Measurements from ENCODE around the gene SURF4.
"Not testable (repeated sequence)": the region's sequence is repeated elsewhere in the genome, so short reads cannot be mapped to it uniquely, and the experiment has no call there.

The SURF4 gene

DNA sequence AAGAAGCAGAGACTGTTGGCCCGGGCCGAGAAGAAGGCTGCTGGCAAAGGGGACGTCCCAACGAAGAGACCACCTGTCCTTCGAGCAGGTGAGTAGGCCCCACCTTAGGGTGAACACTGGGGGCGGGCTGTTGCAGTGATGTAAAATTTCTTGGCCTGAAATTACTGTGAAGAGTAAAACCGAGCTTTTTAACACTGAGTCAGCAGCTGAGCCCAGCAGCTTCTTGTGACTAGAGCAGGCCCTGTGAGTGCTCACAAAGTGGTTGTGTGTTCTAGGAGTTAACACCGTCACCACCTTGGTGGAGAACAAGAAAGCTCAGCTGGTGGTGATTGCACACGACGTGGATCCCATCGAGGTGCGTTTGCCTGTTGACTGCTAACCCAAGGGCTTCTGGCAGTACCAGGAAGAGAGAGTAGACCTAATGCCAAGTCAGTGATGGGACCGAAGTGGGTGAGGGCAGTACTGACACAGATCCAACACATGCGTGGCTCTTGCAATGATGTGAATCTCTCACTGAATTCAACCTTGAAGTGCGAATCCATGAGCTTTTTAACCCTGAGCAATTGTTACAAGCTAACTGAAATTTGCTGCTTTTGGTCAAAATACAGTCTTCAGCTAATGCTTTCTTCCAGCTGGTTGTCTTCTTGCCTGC, 25.8 kb downstream of the SURF4 start:
- DNase-seq = no peak

DNA sequence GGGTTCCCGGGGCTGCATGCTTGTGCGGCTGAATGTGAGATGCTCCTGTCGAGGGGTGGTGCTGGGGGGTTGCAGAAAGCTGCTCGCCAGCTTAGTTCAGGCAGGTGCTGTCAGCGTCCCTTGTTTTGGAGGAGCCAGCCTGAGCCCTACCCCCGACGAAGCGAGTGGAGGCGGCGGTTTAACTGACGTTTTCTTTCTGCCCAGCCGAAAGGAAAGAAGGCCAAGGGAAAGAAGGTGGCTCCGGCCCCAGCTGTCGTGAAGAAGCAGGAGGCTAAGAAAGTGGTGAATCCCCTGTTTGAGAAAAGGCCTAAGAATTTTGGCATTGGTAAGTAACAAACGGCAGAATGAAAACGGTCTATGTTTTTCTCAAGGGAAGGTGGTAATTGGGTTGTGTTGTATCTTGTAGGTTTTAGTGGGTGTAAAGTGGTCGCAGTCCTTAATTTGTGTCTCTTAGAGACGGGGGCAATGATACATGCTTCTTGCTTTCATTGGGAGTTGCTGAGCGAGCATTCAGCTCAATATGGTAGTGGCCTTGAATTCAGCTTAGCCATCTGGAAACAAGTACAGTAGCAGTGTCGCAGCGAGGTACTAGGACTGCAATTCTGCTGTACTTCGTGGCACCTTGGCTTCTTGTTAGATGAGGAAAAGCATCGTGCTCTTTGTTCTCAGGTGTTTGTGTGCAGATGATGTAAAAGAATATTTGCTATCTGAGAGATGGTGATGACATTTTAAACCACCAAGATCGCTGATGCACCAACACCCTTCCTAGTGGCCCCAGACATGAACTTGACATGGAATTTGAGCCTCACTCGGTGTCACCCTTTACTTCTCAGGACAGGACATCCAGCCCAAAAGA, 26.9 kb downstream of the SURF4 start:
- DNase-seq = no peak

DNA sequence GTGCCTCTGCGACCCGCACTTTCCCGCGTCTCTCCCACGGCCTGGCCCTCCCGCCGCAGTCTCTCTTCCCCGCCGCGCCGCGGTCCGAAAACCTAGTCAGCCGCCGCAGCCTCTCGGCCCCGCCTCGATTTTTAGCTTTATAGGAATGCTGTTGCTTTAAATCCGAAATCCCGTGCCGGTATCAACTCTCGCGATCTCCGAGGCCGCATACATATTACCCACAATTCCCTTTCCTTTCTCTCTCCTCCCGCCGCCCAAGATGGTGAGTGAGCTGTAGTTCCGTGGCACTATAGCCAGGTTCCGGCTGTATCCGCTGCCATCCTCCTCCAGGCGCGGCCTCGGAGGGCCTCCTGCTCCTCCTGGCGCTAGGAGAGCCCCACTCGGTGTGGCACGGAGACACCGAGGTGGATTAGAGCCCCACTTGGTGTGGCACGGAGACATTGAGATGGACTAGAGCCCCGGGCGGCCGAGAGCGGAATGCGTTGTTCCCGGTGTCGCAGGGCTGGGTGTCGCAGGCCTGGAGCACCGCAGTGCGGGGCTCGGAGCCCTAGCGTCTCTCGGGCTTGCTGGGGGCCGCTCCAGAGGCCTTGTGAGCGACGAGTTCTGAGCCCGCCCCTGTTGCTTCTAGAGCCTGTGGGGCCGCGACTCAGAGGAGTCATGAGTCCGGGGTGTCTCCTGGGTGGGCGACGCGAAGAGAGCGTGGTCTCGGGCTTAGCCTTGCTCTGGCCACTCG, 27.7 kb downstream of the SURF4 start, which contains the start of the genes MED22 and RPL7A:
MED22 (minus strand) TSS at position 147 of the 733 bp plus-strand sequence. CDS start 1,469 bp downstream, outside the sequence.
RPL7A (plus strand) TSS at position 234 of the 733 bp plus-strand sequence; CDS start at position 260, 26 bp downstream.
- DNase-seq = peak; percentile 92

DNA sequence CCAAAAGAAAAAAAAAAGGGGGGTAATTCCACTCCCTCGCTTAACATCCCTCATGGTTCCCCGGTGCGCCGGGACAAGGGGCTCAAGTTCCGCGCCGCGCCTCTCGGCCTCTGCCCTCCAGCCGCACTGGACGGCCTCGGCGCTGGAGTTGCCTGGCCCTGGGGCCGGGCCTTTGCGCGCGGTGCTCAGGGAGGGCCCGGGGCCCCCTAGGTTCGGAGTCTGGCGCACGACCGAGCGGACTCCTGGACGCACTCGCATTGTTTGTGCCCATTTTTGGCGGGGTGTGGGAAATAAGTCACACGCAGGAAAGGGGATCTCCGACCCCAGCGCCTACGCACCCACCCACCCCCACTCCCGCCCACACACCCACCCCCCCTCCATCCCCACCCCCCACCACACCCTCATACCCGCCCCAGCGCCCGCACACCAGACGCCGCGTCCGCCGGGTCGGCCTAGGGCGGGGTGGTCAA, 28.3 kb downstream of the SURF4 start:
- DNase-seq = no peak

DNA sequence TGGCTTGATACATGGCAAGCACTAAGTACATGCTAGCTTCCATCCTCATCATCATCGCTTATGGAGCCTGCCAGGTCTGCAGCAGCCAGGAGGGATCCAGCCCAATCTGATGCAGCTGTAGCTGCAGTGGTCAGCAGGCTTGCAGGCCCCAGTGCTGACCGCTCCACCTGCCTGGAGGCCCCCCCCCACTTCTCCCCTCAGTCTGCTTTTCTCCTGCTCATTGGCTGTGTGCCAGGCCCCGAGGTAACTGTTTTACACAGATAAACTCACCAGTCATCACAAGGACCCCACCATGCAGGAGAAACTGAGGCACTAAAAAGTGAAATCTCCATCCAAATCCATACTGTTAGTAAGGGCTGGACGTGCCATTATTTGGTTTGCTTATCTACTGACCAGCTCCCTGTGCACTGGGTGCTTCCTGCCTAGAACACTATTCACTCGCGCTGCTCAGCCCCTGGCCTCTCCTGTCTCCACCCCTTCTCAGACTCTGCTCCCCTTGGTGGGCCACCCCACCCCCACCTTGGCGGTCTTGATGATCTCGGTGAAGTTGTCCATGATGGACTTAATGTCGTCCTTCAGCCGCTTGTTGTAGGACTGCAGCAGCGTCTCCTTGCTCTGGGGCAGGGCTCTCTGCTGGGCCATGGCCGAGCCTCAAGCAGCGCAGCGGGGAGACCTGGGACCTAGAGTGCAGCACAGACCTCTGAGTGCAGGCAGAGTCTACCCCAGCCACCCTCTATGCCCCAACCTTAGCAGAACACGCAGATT, 29.7 kb downstream of the SURF4 start:
- DNase-seq = no peak

DNA sequence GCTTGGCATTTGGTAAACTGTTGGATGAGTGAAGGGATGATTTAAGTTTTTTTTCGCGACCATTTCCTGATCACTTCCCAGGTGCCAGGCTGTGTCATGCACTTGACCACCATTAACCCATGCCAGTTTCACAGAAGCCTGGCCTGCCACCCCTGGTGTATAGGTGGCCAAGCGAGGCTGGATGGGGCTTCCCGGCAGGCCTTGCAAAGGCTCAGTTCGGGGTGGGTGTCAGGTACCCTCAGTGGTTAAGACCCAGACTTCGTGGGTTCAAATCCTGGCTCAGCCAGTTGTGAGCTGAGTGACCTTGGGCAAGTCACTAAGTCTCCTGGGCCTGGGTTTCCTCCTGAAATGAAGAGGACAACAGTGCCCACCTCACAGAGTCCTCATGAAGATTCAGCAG, 30.3 kb downstream of the SURF4 start:
- no peak for DNase-seq

DNA sequence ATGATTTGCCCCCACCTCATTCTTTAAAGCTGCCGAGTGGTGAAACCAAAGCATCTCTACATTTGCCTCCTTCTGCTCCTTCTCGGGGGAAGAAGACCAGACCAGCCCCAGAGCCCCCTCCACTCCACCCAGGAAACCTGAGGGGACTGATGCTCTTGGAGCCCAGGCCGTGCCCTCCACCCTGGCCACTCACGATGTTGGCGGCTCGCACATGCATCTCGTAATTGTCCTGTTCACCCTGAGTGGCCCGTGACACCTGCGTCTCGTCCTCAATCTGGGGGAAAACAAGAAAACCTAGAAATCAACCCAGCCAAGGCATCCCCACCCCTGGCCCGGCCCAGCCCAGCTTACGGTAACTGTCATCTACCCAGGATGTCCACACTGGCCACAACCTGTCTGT, 30.9 kb downstream of the SURF4 start:
- no peak for DNase-seq

DNA sequence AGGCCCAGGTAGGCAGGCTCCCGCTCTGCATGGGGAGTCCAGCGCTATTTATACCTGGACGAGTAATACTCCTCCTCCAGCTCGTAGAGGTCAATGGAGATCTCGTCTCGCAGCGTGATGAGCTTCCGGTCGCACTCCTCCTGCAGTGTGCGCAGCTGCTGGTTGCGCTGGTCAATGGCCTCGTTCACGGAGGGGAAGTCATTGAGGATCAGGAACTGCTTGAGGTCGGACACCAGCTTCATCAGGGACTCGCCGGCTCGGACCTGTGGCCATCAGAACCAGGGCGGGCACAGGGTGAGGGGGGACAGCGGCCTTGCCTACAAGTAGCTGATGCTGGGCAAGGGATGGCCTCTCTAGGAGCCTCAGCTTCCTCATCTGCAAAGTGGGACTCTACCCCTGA, 31.8 kb downstream of the SURF4 start:
- no peak for DNase-seq

DNA sequence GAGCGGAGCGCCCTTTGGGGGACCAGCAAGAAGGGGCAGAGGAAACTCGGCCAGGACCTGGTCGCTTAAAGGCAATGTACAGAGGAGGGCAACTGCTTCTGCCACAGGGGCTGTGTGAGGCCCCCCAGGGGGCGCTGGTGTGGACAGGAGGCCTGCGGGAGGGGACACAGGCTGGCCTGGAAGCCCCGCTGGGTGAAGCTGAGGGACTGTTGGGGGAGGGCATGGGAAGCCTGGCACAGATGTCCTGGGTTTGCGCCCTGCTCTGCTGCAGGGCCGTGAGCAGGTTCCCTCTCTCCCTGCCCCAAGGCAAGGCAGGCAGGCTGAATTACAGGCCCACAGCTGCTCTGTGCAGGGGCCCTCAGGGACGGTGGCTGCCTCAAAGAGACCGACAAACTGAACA, 33.3 kb downstream of the SURF4 start:
- no peak for DNase-seq

DNA sequence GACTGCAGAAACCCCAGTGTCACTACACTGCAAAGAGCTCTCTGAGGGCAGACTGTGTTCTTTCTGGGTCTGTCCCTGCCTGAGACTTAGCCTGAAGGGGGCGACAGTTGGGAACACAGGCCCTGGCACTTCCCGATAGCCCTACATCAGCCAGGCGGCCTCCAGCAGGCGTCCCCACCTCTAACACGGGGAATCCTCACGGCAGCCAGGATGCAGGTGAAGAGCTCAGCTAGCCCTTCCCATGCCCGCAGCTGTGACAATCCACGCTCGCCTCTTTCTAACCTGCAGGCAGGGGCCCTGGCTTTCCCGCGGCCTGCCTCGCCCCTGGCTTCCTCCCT, 33.8 kb downstream of the SURF4 start:
- no peak for DNase-seq

DNA sequence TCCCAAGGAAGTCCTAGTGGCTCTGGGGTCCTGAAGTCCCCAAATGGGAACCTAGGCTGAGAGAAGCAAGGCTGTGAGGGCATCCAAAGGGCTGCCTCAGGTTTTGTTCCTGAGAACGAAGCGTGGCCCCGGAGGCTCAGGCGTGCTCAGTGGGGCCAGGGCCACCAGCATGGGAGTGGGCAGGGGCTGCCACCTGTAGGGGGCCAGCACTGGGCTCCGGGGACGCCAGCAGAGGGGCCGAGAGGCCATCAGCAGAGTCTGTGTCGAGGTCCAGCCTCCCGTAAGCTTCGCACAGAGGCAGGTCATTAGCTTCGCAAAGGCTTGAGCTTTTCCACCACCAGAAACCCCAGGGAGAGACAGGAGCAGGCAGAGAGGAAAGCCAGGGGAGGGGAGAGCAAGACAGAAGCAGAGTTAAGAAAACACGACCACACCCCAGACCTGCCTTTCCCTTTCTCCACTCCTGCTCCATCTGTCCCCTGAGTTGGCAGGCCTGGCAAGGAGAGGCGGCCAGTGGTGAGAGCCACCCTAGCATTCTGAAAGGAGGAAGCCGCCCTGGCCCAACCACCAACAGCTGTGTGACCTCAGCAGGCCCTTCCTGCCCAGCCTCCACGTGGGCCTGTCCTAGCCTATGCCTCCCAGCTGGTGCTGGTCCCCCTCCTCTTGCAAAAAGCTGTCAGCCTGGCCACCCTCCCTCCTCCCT, 34.3 kb downstream of the SURF4 start:
- no peak for DNase-seq

DNA sequence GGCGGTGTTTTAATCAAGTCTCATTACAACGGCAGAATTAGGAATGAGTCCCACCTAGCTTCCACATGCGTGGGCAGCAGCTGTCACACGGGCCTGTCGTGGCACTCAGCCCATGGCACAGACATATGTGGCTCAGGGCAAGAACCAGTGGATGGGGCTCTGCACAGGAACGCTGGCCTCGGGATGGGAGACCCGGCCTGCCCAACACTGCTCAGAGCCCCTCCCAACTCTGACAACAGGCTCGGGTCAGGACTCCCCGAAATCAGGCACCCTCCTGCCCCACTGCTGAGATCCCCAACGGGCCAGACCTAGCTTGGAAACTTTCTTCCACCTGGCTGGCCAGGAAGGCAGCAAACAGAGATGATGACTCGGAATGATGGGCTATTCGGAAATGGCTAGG, 34.9 kb downstream of the SURF4 start:
- DNase-seq = no peak

DNA sequence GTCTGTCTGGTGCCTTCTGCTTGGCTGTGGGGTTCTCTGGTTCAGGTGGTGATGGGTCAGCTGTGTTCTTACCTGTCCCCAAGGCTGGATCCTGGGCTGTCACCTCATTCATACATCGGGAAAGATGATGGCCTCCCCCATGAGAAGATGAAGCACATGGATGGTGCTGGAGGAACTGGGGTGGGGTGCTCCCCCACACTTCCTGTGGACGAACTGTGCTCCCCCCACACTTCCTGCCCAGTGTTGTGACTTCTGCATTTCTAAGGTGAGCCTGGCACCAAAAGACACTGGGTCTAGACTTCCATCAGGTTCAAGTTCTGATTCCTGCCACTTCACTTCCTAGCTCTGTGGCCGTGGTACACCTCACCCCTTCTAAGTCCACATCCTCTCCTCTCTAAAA, 35.6 kb downstream of the SURF4 start:
- no peak for DNase-seq

DNA sequence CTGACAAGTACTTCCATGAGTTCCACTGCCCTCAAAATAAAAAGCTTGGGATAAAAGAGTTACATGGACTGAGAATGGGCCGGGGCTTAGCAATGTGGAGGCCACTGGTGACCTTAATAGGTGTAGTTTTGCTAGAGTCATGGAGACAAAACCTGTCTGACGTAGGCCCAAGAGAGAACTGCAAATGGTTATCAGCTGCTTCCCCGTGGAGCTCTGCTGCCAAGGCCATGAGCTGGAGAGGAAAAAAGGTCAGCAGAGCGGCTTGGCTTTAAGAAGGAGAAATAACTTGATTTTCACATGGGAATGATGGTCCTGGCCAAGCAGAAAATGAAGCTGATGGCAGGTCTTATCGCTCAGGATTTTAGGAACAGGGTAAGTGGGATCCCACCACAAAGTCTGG, 36.2 kb downstream of the SURF4 start:
- DNase-seq = no peak

DNA sequence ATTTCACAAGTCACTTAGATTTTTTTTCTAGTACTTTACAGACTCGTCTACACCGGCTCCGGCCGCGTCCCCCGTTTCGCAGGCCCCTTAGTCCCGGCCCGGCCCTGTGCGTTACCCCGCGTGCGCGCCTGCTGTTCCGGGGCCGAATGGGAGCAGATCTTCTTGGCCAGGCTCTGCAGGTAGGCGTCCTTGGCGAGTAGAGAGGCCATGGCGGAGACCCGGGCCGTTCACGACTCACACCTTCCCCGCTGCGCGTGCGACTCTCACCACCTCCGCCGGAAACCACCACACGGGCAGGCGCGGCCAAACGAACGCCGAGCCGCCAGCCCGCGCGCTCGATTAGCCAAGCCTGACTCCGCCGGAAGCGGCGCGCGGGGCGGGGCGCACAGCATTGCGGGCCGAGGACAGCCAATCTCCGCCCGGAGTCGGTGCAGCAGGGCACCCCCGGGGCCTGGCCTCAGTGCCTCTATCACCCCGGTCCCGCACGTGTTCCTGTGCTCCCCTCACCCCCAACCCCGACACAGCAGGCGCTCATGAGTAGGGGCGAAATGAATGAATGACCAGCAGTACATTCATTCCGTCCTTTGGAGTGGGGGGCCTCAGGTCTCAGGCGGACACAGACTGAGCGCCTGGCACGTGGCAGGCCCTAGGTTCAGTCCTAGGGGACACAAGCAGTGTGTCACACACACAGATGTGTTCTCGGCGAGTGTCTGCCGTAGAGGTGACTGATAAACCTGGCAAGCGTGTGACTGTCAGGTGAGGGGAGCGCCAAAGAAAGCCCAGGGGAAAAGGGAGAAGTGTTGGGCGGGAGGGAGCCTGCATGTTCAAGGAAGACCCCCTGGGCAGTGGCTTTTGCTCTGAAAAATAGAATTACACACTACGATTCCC, 39.7 kb downstream of the SURF4 start, which contains the start of gene SURF6:
SURF6 (minus strand) TSS at position 265 of the 888 bp plus-strand sequence; CDS start at position 209, 56 bp downstream.
- peak; percentile 72 for DNase-seq

DNA sequence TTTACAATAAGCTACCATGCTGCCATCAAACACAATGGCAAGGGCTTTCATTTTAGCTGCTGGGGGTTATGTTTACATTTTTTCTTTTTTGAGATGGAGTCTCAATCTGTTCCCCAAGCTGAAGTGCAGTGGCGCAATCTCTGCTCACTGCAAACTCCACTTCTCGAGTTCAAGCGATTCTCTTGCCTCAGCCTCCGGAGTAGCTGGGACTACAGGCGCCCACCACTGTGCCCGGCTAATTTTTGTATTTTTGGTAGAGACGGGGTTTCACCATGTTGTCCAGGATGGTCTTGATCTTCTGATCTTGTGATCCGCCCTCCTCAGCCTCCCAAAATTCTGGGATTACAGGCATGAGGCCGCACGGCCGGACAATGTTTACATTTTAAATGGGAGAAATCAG, 41.0 kb downstream of the SURF4 start:
- not testable (repeated sequence) for DNase-seq

DNA sequence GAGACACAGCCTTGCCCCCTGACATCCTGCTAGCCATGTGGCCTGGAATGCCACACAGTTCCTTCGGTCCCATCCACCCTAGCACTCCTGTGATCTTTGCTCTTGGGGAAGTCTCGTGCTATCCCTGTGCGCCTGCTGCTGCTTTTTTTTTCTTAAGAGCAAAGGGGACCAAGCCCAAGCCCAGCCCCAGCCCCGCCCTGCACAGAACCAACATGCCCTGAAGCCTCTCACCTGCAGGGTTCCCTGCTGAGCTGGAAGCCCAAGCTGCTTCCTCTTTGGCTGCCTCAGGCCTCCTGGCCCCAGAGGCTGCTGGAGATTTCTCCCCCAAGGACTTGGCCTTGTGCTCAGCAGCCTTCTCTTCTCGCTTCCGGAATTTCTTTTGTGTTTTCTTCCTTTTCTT, 41.7 kb downstream of the SURF4 start:
- no peak for DNase-seq

DNA sequence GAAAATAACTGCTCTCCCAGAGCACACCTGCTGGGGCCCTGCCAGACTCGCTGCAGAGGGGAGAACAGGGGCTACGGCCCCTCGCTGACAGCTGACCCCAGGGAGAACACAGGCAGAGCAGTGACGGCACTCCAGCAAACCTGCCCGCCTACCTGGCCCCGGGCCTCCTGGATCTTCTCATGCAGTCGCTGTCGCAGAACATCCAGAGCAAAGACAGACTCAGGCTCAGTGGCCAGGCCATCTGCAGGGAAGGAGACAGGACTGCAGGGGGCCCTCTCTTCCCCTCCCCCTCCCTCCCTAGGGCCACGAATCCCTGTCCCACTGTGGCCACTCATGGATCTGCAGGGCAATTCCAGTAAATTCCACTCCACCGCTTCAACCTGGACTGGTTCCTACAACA, 42.3 kb downstream of the SURF4 start:
- DNase-seq = no peak

DNA sequence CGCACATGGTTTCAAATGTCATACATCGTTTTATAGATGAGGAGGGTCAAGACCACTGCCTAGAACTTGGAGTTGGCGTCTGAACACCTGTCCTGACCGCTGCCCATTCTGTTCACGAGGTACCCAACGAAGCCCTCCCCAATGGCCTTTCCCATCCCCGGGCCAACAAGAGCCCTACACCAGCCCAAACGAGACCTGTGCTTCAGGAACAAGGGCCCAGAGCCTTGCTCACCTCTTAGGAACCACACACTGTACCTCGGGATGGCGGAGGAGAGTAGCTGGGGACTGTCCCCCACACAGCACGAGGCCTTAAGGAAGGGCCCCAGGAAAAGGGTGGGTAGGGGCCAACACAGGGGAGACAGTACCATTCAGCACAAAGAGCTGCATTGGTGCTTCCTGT, 42.8 kb downstream of the SURF4 start:
- DNase-seq = no peak

DNA sequence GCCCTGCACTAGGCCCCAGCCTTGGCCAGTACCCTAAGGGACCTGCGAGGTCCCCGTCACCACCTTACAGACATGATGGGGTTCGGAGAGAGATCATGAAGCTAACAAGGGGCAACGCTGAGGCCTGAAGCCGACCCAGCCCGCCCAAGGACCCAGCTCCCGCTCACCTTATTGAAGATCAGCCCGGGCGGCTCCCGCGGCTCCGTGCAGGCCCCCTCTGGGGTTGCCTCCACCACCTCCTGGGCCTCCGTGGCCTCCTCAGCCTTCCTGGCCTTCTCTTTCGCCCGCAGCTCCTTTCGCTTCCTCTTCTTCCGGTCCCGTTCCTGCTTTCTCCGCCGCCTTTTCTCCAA, 43.5 kb downstream of the SURF4 start:
- no peak for DNase-seq

All from NCI-H2227 treated with DMSO at 0.1 percent for 48 hours (cell line).